ENCODE measurements around the gene TFAP2E.

Gene TFAP2E

GRCh38 chr1:35595684-35596083 lies 22.6 kb downstream of the TFAP2E start:
- DNase-seq (ENCODE audit: low read depth in 2 of 2), result no peak

GRCh38 chr1:35597870-35598269 lies 24.8 kb downstream of the TFAP2E start:
- DNase-seq (ENCODE audit: low read depth in 2 of 2), result no peak

- no peak for DNase-seq (ENCODE audit: low read depth in 2 of 2)
These were observed 25.8 kb downstream of the TFAP2E start for GRCh38 chr1:35598895-35599294.

- no peak for DNase-seq (ENCODE audit: low read depth in 2 of 2)
These were observed 26.3 kb downstream of the TFAP2E start for GRCh38 chr1:35599411-35599810.

GRCh38 chr1:35600593-35600992 lies 27.5 kb downstream of the TFAP2E start:
- no peak for DNase-seq (ENCODE audit: low read depth in 2 of 2)

GRCh38 chr1:35603468-35603867 lies 30.4 kb downstream of the TFAP2E start:
- DNase-seq (ENCODE audit: low read depth in 2 of 2), result no peak

- DNase-seq (ENCODE audit: low read depth in 2 of 2), result no peak
These were observed 30.8 kb downstream of the TFAP2E start for GRCh38 chr1:35603941-35604340.

GRCh38 chr1:35605071-35605866 lies 32.2 kb downstream of the TFAP2E start:
- DNase-seq (ENCODE audit: low read depth in 2 of 2), result no peak

GRCh38 chr1:35605867-35606182 lies 32.7 kb downstream of the TFAP2E start:
- DNase-seq (ENCODE audit: low read depth in 2 of 2), result no peak

- DNase-seq (ENCODE audit: low read depth in 2 of 2), result no peak
These were observed 38.5 kb downstream of the TFAP2E start for GRCh38 chr1:35611655-35612054.

GRCh38 chr1:35615440-35615839 lies 42.3 kb downstream of the TFAP2E start:
- DNase-seq (ENCODE audit: low read depth in 2 of 2), result no peak

- no peak for DNase-seq (ENCODE audit: low read depth in 2 of 2)
These were observed 46.4 kb downstream of the TFAP2E start for GRCh38 chr1:35619237-35620121.

GRCh38 chr1:35622510-35623178 lies 49.5 kb downstream of the TFAP2E start:
- no peak for DNase-seq (ENCODE audit: low read depth in 2 of 2)

GRCh38 chr1:35623832-35624231 lies 50.7 kb downstream of the TFAP2E start:
- no peak for DNase-seq (ENCODE audit: low read depth in 2 of 2)

- no peak for DNase-seq (ENCODE audit: low read depth in 2 of 2)
These were observed 55.9 kb downstream of the TFAP2E start for GRCh38 chr1:35629051-35629450.

- no peak for DNase-seq (ENCODE audit: low read depth in 2 of 2)
These were observed 58.3 kb downstream of the TFAP2E start for GRCh38 chr1:35631396-35631795.

- no peak for DNase-seq (ENCODE audit: low read depth in 2 of 2)
These were observed 60.4 kb downstream of the TFAP2E start for GRCh38 chr1:35633547-35633946.

GRCh38 chr1:35637401-35637809 lies 64.3 kb downstream of the TFAP2E start:
- DNase-seq (ENCODE audit: low read depth in 2 of 2), result no peak

- no peak for DNase-seq (ENCODE audit: low read depth in 2 of 2)
These were observed 67.5 kb downstream of the TFAP2E start for GRCh38 chr1:35640380-35641232.

GRCh38 chr1:35641233-35641866 lies 68.2 kb downstream of the TFAP2E start, which contains the start of gene PSMB2:
Gene PSMB2 (minus strand): TSS chr1:35641526. CDS start chr1:35641432, 94 bp downstream.
- peak; percentile 91 to 98 for DNase-seq (ENCODE audit: low read depth in 2 of 2)

GRCh38 chr1:35642471-35642955 lies 69.4 kb downstream of the TFAP2E start:
- no peak for DNase-seq (ENCODE audit: low read depth in 2 of 2)
